SU-DHL-6 (cell line): ENCODE measurements around the gene COMMD2.

Source experiments
- H2AFZ ChIP-seq: fragments of 200-600 bp; sonication (generic); 2 replicates; pipeline ENCODE4 v1.6.1; 2014; ENCODE audit warnings: low read depth, mild to moderate bottlenecking, moderate library complexity, mixed read lengths, antibody characterized with exemption, low read length; ENCODE audit not compliant: severe bottlenecking
- H3F3A ChIP-seq: fragments of 200-600 bp; shearing (Covaris generic); 2 replicates; pipeline ENCODE4 v1.6.0; 2016; ENCODE audit warnings: antibody characterized with exemption, mild to moderate bottlenecking; ENCODE audit not compliant: insufficient read depth
- H3K27ac ChIP-seq: fragments of 200-600 bp; sonication (generic); 2 replicates; pipeline ENCODE4 v1.5.1; 2016; ENCODE audit warnings: low read depth, mild to moderate bottlenecking, low read length, moderate library complexity, mixed read lengths
- H3K27me3 ChIP-seq: fragments of 200-600 bp; sonication (generic), shearing (Covaris generic); 2 replicates; pipeline ENCODE4 v1.6.0; 2014; ENCODE audit warnings: mild to moderate bottlenecking, low read length
- H3K36me3 ChIP-seq: fragments of 200-600 bp; sonication (generic); 2 replicates; pipeline ENCODE4 v1.6.1; 2014; ENCODE audit warnings: mild to moderate bottlenecking, low read length, mixed read lengths
- H3K4me2 ChIP-seq: fragments of 300-600, 200-600 bp; shearing (Covaris generic), sonication (generic); 2 replicates; pipeline ENCODE4 v1.6.0; 2014; ENCODE audit warnings: low read length, low read depth, mild to moderate bottlenecking; ENCODE audit not compliant: poor library complexity, severe bottlenecking
- H3K4me3 ChIP-seq: fragments of 200-600 bp; sonication (generic); 2 replicates; pipeline ENCODE4 v1.5.1; 2014; ENCODE audit warnings: antibody characterized with exemption, low read length, mild to moderate bottlenecking, mixed read lengths; ENCODE audit not compliant: insufficient read depth, poor library complexity, severe bottlenecking
- H3K79me2 ChIP-seq: fragments of 200-600 bp; sonication (generic); 2 replicates; pipeline ENCODE4 v1.6.1; 2014; ENCODE audit warnings: mild to moderate bottlenecking, low read length, moderate library complexity; ENCODE audit not compliant: insufficient read depth
- H3K9ac ChIP-seq: fragments of 200-600 bp; sonication (generic); 2 replicates; pipeline ENCODE4 v1.7.0; 2014; ENCODE audit warnings: mild to moderate bottlenecking, low read length
- H3K9me2 ChIP-seq: fragments of 200-600 bp; sonication (generic); replicated peaks from 2 replicates; pipeline ENCODE4 v1.6.1; 2014; ENCODE audit warnings: low read length; ENCODE audit not compliant: insufficient read depth
- H3K9me3 ChIP-seq: fragments of 200-600 bp; sonication (generic); 2 replicates; pipeline ENCODE4 v1.6.1; 2014; ENCODE audit warnings: low read length, mixed read lengths; ENCODE audit not compliant: insufficient read depth
- H4K20me1 ChIP-seq: fragments of 200-600 bp; sonication (generic); 2 replicates; pipeline ENCODE4 v1.6.1; 2014; ENCODE audit warnings: low read depth, mild to moderate bottlenecking, antibody characterized with exemption, low read length, moderate library complexity, mixed read lengths
- EZH2phosphoT487 ChIP-seq: fragments of 200-600 bp; sonication (generic), shearing (Covaris generic); conservative IDR thresholded peaks from 2 replicates; pipeline ENCODE4 v1.6.1; 2018; ENCODE audit warnings: mild to moderate bottlenecking, antibody characterized with exemption, low read length, moderate library complexity, mixed read lengths
- TF ChIP-seq, protein P1 (sequence below): fragments of 200-600 bp; sonication (generic); IDR thresholded peaks from one replicate; pipeline ENCODE4 v1.5.1; 2017; ENCODE audit warnings: antibody characterized with exemption, mild to moderate bottlenecking, low read length, moderate library complexity; ENCODE audit not compliant: insufficient read depth, poor library complexity, severe bottlenecking

Gene COMMD2

DNA sequence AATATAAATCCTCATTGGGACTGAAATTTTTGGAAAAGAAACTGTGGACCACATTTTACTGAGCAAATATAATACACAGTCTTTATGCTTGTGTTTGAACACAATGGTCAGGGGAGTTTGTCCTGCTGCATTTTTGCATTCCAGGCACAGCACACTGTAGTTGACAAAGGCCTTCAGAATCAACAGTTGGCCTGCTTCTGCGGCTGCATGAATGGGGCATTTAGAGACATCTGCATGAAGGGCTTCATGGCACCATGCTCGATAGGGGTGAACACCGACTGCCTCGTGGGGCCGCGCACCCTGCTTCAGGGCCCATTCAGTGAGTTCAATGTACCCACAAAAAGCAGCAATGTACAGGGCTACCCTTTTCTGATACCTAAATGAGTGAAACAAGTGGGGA is 15.4 kb upstream of the COMMD2 start:
- no peak overlapping the region for H3K9ac ChIP-seq
- no peaks in the 10 kb centered on the region for H3K79me2 ChIP-seq
- no peak overlapping the region for H3K4me2 ChIP-seq
- no peaks in the 10 kb centered on the region for H3K27me3 ChIP-seq
- H3F3A ChIP-seq, result no peaks in the 10 kb centered on the region
- TF ChIP-seq EZH2phosphoT487, result no peak
- TF ChIP-seq, protein P1, sequence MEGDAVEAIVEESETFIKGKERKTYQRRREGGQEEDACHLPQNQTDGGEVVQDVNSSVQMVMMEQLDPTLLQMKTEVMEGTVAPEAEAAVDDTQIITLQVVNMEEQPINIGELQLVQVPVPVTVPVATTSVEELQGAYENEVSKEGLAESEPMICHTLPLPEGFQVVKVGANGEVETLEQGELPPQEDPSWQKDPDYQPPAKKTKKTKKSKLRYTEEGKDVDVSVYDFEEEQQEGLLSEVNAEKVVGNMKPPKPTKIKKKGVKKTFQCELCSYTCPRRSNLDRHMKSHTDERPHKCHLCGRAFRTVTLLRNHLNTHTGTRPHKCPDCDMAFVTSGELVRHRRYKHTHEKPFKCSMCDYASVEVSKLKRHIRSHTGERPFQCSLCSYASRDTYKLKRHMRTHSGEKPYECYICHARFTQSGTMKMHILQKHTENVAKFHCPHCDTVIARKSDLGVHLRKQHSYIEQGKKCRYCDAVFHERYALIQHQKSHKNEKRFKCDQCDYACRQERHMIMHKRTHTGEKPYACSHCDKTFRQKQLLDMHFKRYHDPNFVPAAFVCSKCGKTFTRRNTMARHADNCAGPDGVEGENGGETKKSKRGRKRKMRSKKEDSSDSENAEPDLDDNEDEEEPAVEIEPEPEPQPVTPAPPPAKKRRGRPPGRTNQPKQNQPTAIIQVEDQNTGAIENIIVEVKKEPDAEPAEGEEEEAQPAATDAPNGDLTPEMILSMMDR, result no peak
- no peak overlapping the region for H3K4me3 ChIP-seq
- H3K27ac ChIP-seq, result no peak overlapping the region
- no peaks in the 10 kb centered on the region for H3K9me3 ChIP-seq
- H3K36me3 ChIP-seq, result no peaks in the 10 kb centered on the region
- no peak overlapping the region for H2AFZ ChIP-seq
- H4K20me1 ChIP-seq, result no peaks in the 10 kb centered on the region
- no peaks in the 10 kb centered on the region for H3K9me2 ChIP-seq

DNA sequence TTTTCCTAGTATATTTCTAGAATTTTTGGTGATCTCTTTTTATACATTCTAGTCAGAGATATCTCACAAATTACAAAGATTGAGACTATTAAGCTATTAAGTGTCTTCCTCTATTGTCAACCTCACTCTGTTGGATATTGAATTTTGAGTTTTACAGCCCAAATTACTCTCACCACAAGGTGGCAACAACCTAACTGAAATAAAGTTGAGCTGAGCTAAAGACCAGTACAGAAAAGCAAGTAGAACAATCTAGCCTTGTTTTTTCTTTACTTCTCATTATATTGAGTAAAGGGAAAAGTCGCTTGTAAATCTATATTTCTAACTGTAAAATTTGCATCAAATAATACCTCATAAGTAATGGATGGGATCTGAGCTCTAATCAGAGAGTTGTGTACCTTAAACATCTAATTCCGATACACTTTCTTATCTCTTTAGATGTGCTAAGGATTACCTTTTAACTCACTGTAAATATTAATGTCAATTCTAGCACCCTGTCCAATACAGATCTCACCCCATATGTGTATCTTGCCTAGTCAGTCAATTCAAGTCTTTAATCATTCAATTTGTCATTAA is 13.6 kb upstream of the COMMD2 start:
- no peak overlapping the region for H3K9ac ChIP-seq
- no peaks in the 10 kb centered on the region for H4K20me1 ChIP-seq
- H3K4me2 ChIP-seq, result no peak overlapping the region
- no peak overlapping the region for H3K4me3 ChIP-seq
- H3K79me2 ChIP-seq, result no peaks in the 10 kb centered on the region
- H3K27me3 ChIP-seq, result no peaks in the 10 kb centered on the region
- H3K9me3 ChIP-seq, result no peaks in the 10 kb centered on the region
- no peak overlapping the region for H2AFZ ChIP-seq
- H3F3A ChIP-seq, result no peaks in the 10 kb centered on the region
- H3K9me2 ChIP-seq, result no peaks in the 10 kb centered on the region
- no peaks in the 10 kb centered on the region for H3K36me3 ChIP-seq
- TF ChIP-seq, protein P1, result peak; percentile 49
- no peak for TF ChIP-seq EZH2phosphoT487
- H3K27ac ChIP-seq, result no peak overlapping the region

DNA sequence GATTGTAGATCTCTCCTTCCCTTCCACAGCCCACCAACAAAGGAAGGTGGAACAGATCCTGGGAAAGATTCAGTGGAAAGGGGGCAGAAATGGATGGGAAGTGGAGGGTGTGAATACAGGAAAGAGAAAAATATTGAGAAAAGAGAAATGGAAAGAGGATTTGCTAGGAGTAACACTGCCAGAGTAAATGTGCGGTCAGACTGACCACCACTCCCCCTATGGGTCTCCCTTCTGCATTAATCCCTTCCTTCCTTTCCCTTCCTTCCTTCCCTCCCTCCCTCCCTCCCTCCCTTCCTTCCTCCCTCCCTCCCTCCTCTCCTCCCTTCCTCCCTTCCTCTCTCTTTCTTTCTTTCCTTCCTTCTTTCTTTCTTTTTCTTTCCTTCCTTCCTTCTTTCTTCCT is 12.0 kb upstream of the COMMD2 start:
- no peak overlapping the region for H3K9ac ChIP-seq
- H3K4me2 ChIP-seq, result no peak overlapping the region
- no peak overlapping the region for H3K4me3 ChIP-seq
- H3K27me3 ChIP-seq, result no peaks in the 10 kb centered on the region
- no peaks in the 10 kb centered on the region for H3K9me3 ChIP-seq
- TF ChIP-seq, protein P1, result no peak
- no peak for TF ChIP-seq EZH2phosphoT487
- H3K27ac ChIP-seq, result no peak overlapping the region
- H3K79me2 ChIP-seq, result no peaks in the 10 kb centered on the region
- H3K36me3 ChIP-seq, result no peaks in the 10 kb centered on the region
- no peaks in the 10 kb centered on the region for H3K9me2 ChIP-seq
- no peaks in the 10 kb centered on the region for H3F3A ChIP-seq
- no peak overlapping the region for H2AFZ ChIP-seq
- H4K20me1 ChIP-seq, result no peaks in the 10 kb centered on the region
